ENCODE data around the gene ARHGAP1.

GRCh38 chr11:46628961-46629360 is 71.5 kb downstream of the ARHGAP1 start:
- TF ChIP-seq CTCF (IDR thresholded peaks at IDR 0.05; ENCODE audit: poor library complexity, severe bottlenecking) (no peak), POLR2AphosphoS5 (IDR thresholded peaks at IDR 0.05) (no peak), EZH2 (IDR thresholded peaks at IDR 0.05; ENCODE audit: borderline replicate concordance, insufficient read depth, low read length, poor library complexity, severe bottlenecking) (no peak)

All from neural cell (in vitro differentiated cells).